C4-2B (cell line): Measurements from ENCODE around the gene MEGF8.

Experiments used
- CTCF ChIP-seq: fragments of 450-650 bp; conservative IDR thresholded peaks from 2 replicates; pipeline ENCODE4 v1.5.1; 2017; ENCODE audit warnings: mild to moderate bottlenecking
- ZFX ChIP-seq: fragments of 450-650 bp; IDR thresholded peaks from 2 replicates; pipeline ENCODE4 v1.6.1; 2017

DNA sequence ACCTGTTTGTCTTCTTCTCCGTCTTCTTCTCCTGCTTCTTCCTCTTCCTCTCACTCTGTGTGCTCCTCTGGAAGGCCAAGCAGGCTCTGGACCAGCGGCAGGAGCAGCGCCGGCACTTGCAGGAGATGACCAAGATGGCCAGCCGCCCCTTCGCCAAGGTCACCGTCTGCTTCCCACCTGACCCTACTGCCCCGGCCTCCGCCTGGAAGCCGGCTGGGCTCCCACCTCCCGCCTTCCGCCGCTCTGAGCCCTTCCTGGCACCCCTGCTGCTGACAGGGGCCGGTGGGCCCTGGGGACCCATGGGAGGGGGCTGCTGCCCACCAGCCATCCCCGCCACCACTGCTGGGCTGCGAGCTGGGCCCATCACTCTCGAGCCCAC lies 50.7 kb downstream of the MEGF8 start:
- TF ChIP-seq CTCF (no peak), ZFX (no peak)
